ENCODE data around the gene MARCHF3. TPM values are rescaled to one million over a fixed set of nuclear protein-coding genes. Genes with fewer than 3 reads are reported as not detected.

The MARCHF3 gene
- total RNA-seq, 1 donor from 2014 or later, result 1.5 TPM

DNA sequence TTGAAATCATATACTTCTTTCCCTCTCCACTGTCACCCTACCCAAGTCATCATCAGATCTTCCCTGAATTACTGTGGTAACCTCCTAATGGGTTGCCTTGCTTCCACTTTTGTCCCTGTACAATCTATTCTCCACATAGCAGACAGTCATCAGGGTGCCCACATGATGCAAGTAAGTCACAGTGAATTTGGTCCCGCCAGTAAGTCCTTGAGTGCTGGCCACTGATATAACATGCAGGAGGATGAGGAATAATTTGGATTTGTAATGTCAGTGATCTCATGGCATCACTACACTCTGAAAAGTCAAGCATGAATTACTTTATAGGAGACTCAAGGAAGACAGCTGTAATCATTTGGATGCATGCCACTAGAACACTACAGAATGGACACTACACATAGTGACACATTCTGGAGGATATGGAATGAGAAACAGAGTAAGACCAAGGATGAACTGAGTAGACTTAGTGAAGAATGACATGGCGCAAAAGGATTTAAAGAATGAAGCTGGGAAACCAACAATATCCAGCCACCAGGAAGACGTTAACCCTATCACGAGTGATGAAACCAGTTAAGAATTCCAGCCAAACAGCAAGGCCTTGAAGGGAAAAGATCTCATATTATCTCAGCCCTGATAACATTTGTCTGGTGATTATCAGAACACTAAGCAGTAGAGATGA, 28.6 kb downstream of the MARCHF3 start:
- no peaks in the 10 kb centered on the region for H3K36me3 Mint-ChIP-seq (ENCODE audit: low read depth)
- no peaks in the 10 kb centered on the region for H3K27me3 Mint-ChIP-seq (ENCODE audit: low read depth)
- peak overlapping the region; percentile 28 for H3K27ac Mint-ChIP-seq (ENCODE audit: unreplicated experiment)
- no peaks in the 10 kb centered on the region for H3K9me3 Mint-ChIP-seq (ENCODE audit: low read depth)
- no peak overlapping the region for H3K4me3 Mint-ChIP-seq (ENCODE audit: unreplicated experiment)
- TF ChIP-seq, protein P1, sequence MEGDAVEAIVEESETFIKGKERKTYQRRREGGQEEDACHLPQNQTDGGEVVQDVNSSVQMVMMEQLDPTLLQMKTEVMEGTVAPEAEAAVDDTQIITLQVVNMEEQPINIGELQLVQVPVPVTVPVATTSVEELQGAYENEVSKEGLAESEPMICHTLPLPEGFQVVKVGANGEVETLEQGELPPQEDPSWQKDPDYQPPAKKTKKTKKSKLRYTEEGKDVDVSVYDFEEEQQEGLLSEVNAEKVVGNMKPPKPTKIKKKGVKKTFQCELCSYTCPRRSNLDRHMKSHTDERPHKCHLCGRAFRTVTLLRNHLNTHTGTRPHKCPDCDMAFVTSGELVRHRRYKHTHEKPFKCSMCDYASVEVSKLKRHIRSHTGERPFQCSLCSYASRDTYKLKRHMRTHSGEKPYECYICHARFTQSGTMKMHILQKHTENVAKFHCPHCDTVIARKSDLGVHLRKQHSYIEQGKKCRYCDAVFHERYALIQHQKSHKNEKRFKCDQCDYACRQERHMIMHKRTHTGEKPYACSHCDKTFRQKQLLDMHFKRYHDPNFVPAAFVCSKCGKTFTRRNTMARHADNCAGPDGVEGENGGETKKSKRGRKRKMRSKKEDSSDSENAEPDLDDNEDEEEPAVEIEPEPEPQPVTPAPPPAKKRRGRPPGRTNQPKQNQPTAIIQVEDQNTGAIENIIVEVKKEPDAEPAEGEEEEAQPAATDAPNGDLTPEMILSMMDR (IDR thresholded peaks at IDR 0.05), result no peak
- peaks cover 12% of the 10 kb centered on the region for H3K4me1 Mint-ChIP-seq (ENCODE audit: low read depth)
- no peak for DNase-seq (ENCODE audit: low spot score)

GRCh38 chr5:126998895-126999570, 31.3 kb downstream of the MARCHF3 start:
- Mint-ChIP-seq H3K36me3 (ENCODE audit: low read depth) (no peaks in the 10 kb centered on the region), H3K4me1 (ENCODE audit: low read depth) (peaks cover 16% of the 10 kb centered on the region), H3K27ac (ENCODE audit: unreplicated experiment) (no peak overlapping the region), H3K27me3 (ENCODE audit: low read depth) (no peaks in the 10 kb centered on the region), H3K9me3 (ENCODE audit: low read depth) (no peaks in the 10 kb centered on the region), H3K4me3 (ENCODE audit: unreplicated experiment) (no peak overlapping the region)
- no peak for DNase-seq (ENCODE audit: low spot score)
- TF ChIP-seq, protein P1 (IDR thresholded peaks at IDR 0.05), result no peak

GRCh38 chr5:126998201-126998631, 32.1 kb downstream of the MARCHF3 start:
- Mint-ChIP-seq H3K4me1 (ENCODE audit: low read depth) (peaks cover 16% of the 10 kb centered on the region), H3K36me3 (ENCODE audit: low read depth) (no peaks in the 10 kb centered on the region), H3K4me3 (ENCODE audit: unreplicated experiment) (no peak overlapping the region), H3K27ac (ENCODE audit: unreplicated experiment) (no peak overlapping the region), H3K27me3 (ENCODE audit: low read depth) (no peaks in the 10 kb centered on the region), H3K9me3 (ENCODE audit: low read depth) (no peaks in the 10 kb centered on the region)
- TF ChIP-seq, protein P1 (IDR thresholded peaks at IDR 0.05), result no peak
- DNase-seq (ENCODE audit: low spot score), result no peak

DNA sequence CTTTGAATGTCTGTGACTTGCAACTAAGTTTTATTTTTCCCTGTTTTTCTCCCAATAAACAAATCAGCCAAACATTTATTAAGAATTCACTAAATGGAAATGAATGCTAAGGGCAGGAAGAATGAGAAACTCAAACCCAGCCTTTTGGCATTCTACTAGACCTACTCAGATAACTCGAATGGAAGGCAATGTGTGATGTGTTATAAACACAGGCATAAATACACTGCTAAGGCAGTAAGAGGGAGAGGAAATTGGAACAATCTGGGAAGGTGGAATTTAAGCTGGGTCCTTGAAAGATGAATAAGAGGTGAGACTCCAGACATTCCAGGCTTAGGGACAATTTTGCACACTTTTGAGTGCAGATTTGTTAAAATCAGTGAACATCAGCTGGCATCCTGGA, 34.7 kb downstream of the MARCHF3 start:
- TF ChIP-seq, protein P1 (IDR thresholded peaks at IDR 0.05), result no peak
- H3K9me3 Mint-ChIP-seq (ENCODE audit: low read depth), result no peaks in the 10 kb centered on the region
- H3K27ac Mint-ChIP-seq (ENCODE audit: unreplicated experiment), result no peak overlapping the region
- no peak overlapping the region for H3K4me3 Mint-ChIP-seq (ENCODE audit: unreplicated experiment)
- no peak for DNase-seq (ENCODE audit: low spot score)
- peaks cover 4% of the 10 kb centered on the region for H3K4me1 Mint-ChIP-seq (ENCODE audit: low read depth)
- no peaks in the 10 kb centered on the region for H3K27me3 Mint-ChIP-seq (ENCODE audit: low read depth)
- no peaks in the 10 kb centered on the region for H3K36me3 Mint-ChIP-seq (ENCODE audit: low read depth)

DNA sequence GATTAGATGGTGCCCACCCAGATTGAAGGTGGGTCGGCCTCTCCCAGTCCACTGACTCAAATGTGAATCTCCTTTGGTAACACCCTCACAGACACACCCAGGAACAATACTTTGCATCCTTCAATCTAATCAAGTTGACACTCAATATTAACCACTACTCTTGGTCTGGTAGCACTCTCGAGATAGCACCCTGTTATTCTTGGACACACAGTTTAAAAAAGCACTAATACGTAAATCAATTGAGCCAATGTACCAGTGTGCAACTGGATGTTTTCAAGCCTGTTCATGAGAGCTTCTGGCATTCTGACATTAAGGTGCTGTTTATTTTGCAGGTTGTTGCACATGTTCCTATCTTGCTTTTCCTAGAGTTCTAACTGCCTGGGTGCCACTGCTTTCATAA, 35.3 kb downstream of the MARCHF3 start:
- Mint-ChIP-seq H3K9me3 (ENCODE audit: low read depth) (no peaks in the 10 kb centered on the region), H3K27ac (ENCODE audit: unreplicated experiment) (no peak overlapping the region), H3K4me1 (ENCODE audit: low read depth) (peaks cover 4% of the 10 kb centered on the region), H3K4me3 (ENCODE audit: unreplicated experiment) (no peak overlapping the region), H3K36me3 (ENCODE audit: low read depth) (no peaks in the 10 kb centered on the region), H3K27me3 (ENCODE audit: low read depth) (no peaks in the 10 kb centered on the region)
- TF ChIP-seq, protein P1 (IDR thresholded peaks at IDR 0.05), result no peak
- no peak for DNase-seq (ENCODE audit: low spot score)

All from chondrocyte (in vitro differentiated cells).